SHP77 (cell line): ENCODE data around the gene AHNAK.
"Not testable (repeated sequence)": the region's sequence is repeated elsewhere in the genome, so short reads cannot be mapped to it uniquely, and the experiment has no call there.

Source experiments
- DNase-seq, 2 experiments: peaks; one replicate each; lab custom pipeline; 2025; lab: John Stamatoyannopoulos, UW

The AHNAK gene

GRCh38 chr11:62388999-62389398 is 157.6 kb downstream of the AHNAK start:
- no peak for DNase-seq

DNA sequence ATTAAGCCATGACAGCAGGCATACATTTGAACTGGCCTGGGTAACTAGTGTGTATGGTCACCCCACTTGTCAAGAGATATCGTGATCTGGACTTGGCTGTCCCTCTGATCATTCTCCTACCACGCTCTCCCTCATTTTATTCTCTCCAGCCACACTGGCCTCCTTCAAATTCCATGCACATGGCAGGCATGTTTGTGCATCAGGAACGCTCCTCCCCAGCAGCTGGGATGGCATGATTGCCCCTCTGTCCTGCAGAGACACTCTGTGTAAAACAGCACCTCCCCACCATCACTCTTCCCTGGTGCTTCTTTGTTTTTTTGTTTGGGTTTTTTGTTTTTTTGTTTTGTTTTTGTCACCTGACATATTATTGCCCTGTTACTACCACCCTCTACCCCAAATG is 159.2 kb downstream of the AHNAK start:
- DNase-seq, result no peak

GRCh38 chr11:62386083-62386482 is 160.5 kb downstream of the AHNAK start:
- DNase-seq, result not testable (repeated sequence)

GRCh38 chr11:62383822-62384221 is 162.8 kb downstream of the AHNAK start:
- DNase-seq, result no peak
